Stimulated activated CD4-positive, alpha-beta T cell treated with anti-CD3 and anti-CD28 coated beads, Interleukin-1b, Interleukin-23, amount 100 ng/mL, for 48 hours (primary cell): ENCODE results near the gene PCGF3.
"Not testable (repeated sequence)": the region's sequence is repeated elsewhere in the genome, so short reads cannot be mapped to it uniquely, and the experiment has no call there.

Experiments
- DNase-seq: peaks from one replicate; pipeline ENCODE4 v3.0.0-alpha.2; 2020

The PCGF3 gene

GRCh38 chr4:683247-683897 lies 22.3 kb upstream of the PCGF3 start:
- no peak for DNase-seq

DNA sequence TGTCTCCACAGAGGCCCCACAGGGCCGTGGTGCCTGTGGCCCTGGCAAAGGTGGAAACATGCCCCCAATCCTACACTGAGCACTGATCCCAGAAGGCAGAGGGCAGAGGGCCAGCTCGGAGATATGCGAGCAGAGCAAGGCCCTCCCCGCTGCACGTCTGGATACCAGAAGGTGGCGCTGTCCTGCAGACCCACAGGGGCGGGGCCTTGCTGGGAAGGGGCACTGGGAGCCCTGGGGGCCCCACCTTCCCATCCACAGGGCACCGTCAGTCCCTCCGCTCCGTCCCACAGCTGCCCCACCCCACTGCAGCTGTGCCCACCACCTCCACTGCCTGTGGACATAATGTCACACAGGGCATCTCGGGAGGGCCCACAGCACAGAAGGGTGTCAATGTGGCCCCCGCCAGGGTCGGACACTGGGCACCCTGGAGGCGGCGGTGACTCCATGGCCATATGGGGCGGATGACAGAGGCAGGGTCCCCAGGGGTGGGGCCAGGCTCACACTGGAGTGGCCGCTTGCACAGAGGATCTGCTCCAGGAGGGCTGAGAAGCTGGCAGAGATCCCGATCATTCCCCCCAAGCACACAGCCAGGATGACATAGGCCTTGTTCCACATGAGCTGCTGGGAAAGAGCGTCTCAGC lies 21.5 kb upstream of the PCGF3 start:
- no peak for DNase-seq

DNA sequence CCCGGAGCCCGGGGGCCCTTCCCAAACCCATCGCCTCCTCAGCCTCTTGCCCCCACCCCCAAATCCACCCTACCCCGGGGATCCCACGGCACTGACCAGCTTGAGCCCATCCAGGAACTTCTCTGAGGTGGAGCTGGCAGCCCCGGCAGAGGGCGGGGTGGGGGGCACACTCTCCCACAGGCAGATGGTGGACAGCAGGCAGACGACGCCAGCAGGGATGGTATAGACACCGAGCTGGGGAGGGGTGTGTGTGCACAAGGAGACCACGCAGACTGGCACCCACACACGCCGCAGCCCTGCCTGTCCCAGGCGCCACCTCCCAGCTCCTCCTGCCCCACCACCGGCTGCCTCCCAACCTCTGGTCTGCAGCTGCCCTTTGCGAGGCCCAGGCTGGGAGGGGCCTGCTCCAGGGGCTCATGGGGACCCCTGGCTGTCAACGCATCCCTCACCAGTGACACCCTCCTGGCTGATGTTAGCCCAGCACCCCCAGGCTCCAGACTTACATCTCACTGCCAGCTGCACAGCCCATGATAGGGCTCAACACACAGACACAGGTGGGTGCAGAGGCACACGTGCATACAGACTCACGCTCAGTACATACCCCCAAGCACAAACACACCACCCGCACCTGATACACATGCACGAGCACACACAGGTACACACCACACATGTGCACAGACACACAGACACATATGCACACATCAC lies 20.9 kb upstream of the PCGF3 start:
- DNase-seq: no peak

GRCh38 chr4:685679-686412 lies 19.8 kb upstream of the PCGF3 start:
- no peak for DNase-seq

- no peak for DNase-seq
These were observed 19.1 kb upstream of the PCGF3 start for GRCh38 chr4:686413-687040.

GRCh38 chr4:687048-687970 lies 18.3 kb upstream of the PCGF3 start:
- no peak for DNase-seq

DNA sequence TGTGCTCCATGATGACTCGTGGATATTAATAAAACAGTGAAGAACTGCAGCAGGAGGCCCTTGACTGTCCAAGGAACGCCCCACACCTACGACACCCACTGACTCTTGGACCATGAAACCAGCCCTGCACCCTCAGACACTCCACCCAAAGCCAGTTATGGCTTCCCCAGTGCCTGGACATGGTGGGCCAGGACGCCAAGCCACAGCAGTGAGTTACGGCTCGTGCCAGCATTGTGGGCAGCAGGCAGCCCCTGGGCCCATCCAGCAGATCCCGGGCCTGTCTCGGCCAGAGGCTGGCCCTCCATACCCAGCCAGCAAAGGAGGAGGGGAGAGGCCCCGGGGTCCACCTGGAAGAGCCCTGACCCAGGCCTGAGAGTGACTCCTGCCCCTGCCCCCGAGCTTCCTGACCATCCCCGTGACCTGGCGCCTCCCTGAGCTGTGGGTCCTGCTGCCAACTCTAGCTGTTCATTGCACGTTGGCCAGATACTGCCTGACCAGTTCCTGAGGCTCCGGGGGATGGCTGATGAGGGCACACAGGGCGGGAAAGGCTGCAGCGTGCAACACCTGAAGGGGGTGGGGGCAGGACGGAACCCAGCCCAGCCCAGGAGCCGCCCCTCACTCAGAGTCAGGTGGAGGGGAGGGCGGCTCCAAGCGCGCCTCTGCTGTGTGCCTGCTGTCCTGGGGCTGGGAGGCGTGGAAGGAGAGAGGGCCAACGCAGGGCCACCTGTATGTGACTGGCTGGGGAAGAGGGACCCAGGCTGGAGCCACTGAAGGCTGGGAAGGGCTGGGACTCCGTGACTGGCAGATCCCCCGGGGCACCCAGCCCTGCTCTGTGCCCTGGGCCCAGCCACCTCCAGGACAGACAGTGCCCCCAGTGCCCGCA lies 17.4 kb upstream of the PCGF3 start:
- no peak for DNase-seq

DNA sequence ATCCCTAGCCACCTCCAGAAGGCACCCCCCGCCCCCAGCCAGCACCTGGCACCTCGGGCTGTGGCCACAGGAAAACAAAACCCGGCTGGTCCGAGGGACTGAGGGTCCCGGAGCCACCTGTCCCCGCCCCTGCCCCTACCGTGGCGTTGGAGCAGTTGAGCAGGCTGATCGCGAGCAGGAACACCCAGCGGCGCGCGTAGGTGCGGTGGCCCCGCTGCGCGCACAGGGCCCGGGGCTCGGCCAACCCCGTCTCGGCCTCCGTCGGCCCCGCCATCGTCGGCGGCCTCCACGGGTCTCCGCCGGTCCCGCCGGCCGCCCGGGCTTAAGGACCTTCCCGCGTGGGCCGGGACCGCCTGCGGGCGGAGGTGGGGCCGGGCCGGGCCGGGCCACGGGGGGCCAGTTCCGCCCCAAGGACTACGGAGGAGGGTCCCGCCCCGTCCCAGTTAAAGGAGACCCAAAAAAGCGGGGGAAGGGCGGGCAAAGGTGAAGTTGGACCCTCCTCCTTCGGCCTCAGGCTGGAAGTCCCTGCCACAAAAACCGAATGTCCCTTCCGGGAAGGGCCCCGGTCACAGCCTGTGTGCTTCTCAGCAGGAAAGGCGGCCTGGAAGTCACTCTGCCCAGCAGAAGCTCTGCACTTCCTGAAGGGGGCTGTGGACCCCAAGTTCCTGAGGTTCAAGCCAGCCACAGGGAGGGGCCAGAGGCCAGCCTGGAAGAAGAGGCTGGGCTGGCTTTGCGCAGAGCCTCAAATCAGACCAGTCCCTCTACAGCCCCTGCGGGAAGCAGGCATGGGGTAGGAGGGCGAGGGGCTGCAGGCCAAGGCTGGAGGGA lies 16.6 kb upstream of the PCGF3 start, which contains the start of gene SLC49A3:
Gene SLC49A3, minus strand, starts transcription at position 298 of the 828 bp plus-strand sequence. Its CDS starts 24 bp downstream, at position 274.
- no peak for DNase-seq

DNA sequence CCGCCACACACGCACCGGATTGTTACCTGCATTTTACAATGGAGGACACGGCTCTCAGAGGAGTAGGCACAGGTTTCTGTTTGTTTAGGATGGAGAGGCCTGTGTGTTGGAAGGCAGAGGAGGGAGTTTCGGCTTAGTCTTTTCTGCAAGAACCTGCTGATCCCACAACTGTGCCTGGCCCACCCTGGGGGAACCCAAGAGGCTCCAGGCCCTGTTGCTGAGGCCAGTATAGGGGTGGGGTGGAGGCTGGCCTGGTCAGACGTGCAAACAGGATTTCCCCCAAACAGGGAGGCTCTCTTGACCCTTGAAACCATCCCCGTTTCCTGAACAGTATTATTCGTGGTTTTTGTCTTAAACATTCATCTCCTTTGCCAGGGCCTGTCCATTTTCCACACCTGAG lies 15.9 kb upstream of the PCGF3 start:
- DNase-seq: no peak

DNA sequence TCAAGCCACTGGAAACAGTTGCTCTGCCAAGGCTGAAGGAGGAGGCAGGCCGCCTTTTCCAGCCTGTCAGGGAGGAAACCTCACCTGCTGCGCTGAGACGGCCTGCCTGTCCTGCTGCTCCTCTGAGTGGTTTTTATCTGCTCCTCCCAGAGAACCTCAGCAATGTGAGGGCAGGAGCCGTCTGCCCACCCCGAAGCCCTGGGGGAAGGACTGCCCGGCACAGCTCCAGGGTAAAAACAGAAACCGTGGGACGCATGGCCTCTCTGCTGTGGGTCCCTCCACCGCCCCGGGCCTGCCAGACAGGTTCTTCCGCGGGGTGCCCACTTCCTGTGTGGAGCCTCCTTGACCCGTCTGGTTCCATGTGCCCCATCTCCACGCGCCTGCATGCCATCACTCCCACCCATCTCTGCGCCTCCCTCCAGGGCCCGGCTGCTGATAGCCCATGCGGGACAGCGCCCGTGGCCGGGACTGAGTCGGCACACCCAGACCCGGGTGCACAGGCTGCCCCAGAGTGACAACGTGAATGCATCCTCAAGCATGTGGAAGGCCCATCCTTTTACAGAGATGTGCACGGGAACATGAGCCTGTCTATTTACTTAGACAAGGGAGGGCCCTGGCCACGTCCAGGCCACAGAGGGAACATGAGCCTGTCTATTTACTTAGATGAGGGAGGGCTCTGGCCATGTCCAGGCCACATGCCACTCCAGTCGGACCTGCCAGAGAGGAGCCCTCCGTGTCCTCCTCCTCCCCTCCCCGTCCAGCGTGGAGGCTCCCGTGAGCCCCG lies 12.7 kb upstream of the PCGF3 start:
- no peak for DNase-seq

DNA sequence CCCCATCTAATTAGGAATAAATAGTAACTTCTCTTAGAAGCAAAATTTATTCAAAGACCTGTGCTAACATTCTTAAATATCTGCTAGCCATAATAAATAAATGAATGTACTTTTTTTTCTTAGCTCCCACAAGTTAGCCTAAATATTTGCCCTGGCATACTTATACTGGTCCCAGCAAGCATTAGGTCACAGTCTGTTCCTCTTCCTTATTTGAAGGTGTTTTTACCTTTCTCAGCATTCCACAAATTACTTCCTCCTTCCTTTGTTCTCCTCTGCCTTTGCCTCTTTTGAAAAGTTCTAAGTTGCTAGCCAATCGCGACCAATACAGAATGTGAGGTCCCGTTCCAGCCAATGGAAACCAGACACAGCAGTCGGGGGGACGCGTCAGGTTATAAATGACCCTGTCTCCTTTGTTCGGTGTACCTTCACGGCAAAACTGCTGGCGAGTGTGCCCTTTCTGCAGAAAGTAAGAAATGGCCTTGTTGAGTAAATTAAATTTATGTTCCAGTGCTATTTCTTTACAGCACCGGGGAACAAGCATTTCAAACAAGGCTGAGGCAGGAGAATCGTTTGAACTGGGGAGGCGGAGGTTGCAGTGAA lies 11.2 kb upstream of the PCGF3 start:
- not testable (repeated sequence) for DNase-seq

- no peak for DNase-seq
These were observed 5.6 kb upstream of the PCGF3 start for GRCh38 chr4:699816-700580.

- no peak for DNase-seq
These were observed 4.9 kb upstream of the PCGF3 start for GRCh38 chr4:700587-701264.

DNA sequence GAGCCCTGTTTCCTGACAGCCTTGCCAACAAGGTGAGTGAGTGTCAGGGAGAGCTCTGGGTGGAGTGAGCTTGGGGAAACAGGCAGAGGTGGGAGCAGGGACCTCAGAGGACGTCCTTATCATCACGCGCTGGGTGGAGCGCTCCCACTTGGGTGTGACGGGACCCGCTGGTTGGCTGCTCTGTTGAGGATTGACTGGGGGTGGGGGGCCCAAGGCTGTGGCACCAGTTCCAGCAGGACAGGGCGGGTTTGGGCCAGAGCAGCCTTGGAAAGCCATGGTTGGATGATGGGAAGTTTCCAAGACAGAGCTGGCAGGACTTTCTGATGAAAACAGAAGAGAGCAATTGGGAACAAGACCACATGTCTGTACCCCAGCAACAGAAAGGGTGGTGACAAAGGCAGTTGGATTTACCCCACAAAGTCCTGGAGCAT lies 3.0 kb upstream of the PCGF3 start:
- DNase-seq: no peak

- no peak for DNase-seq
These were observed 2.1 kb upstream of the PCGF3 start for GRCh38 chr4:703336-704197.
